Panc1 (cell line): ENCODE results near the gene WDR1.

Experiments used
- CTCF ChIP-seq: fragments of 450-650 bp; IDR thresholded peaks from 2 replicates; pipeline ENCODE4 v1.5.1; 2017; ENCODE audit warnings: mild to moderate bottlenecking
- POLR2AphosphoS5 ChIP-seq: IDR thresholded peaks from 2 replicates; pipeline ENCODE4 v1.6.1; 2012; ENCODE audit warnings: mild to moderate bottlenecking, low read depth, low read length, moderate library complexity
- SIN3A ChIP-seq: IDR thresholded peaks from 2 replicates; pipeline ENCODE4 v1.6.1; 2012; ENCODE audit warnings: low read depth, mild to moderate bottlenecking, low read length, moderate library complexity, borderline replicate concordance; ENCODE audit not compliant: insufficient read depth
- TCF7L2 ChIP-seq: IDR thresholded peaks from 2 replicates; pipeline ENCODE4 v1.6.1; 2011; ENCODE audit warnings: mild to moderate bottlenecking, low read depth, low read length, inconsistent platforms
- TF ChIP-seq, protein P1 (sequence below), 2 experiments: IDR thresholded peaks; 2 replicates each; pipeline ENCODE4 v1.6.1; 2011 to 2012; ENCODE audit warnings: low read depth in 2 of 2, control low read depth in 1 of 2, low read length in 1 of 2, mild to moderate bottlenecking in 1 of 2, moderate library complexity in 1 of 2; ENCODE audit not compliant: insufficient read depth in 1 of 2

DNA sequence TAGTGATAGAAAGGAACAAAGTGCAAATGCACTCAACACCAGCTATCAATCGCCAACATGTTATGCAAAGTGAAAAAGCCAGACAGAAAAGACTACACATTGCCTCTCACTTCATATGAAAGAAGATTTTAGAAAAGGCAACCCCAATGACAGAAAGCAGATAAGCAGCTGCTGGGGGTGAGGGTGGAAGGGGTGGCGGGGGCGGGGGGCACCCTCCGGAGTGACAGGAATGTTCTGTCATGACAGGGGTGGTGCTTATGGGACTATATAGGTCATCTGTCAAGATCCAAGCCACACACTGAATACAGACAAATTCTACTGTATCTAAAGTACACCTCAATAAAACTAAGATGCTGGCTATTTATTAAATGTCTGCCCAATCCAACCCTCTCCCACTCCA lies 10.7 kb downstream of the WDR1 start:
- TF ChIP-seq CTCF (no peak), POLR2AphosphoS5 (no peak), TCF7L2 (no peak), SIN3A (no peak)
- TF ChIP-seq, protein P1, sequence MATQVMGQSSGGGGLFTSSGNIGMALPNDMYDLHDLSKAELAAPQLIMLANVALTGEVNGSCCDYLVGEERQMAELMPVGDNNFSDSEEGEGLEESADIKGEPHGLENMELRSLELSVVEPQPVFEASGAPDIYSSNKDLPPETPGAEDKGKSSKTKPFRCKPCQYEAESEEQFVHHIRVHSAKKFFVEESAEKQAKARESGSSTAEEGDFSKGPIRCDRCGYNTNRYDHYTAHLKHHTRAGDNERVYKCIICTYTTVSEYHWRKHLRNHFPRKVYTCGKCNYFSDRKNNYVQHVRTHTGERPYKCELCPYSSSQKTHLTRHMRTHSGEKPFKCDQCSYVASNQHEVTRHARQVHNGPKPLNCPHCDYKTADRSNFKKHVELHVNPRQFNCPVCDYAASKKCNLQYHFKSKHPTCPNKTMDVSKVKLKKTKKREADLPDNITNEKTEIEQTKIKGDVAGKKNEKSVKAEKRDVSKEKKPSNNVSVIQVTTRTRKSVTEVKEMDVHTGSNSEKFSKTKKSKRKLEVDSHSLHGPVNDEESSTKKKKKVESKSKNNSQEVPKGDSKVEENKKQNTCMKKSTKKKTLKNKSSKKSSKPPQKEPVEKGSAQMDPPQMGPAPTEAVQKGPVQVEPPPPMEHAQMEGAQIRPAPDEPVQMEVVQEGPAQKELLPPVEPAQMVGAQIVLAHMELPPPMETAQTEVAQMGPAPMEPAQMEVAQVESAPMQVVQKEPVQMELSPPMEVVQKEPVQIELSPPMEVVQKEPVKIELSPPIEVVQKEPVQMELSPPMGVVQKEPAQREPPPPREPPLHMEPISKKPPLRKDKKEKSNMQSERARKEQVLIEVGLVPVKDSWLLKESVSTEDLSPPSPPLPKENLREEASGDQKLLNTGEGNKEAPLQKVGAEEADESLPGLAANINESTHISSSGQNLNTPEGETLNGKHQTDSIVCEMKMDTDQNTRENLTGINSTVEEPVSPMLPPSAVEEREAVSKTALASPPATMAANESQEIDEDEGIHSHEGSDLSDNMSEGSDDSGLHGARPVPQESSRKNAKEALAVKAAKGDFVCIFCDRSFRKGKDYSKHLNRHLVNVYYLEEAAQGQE (IDR thresholded peaks at IDR 0.05; ENCODE audit: insufficient read depth in 1 of 2, low read depth in 2 of 2, low read length in 1 of 2), result no peak
